ENCODE data around the gene ITPA. TPM values are rescaled to one million over a fixed set of nuclear protein-coding genes. Genes with fewer than 3 reads are reported as not detected.

Gene ITPA
- total and polyA plus RNA-seq, 2 of the 13 experiments (the other 11 are each of a cell fraction or from before 2014, with no cell fraction given), result 60.1 to 103 TPM

- TF ChIP-seq NR0B2 (CRISPR knock-in tag; IDR thresholded peaks at IDR 0.05) (peak; percentile 85), TBX2 (CRISPR knock-in tag; IDR thresholded peaks at IDR 0.05; ENCODE audit: borderline replicate concordance) (peak; percentile 57; the same call in 1 of the 2 replicates), MZF1 (CRISPR knock-in tag; IDR thresholded peaks at IDR 0.05; ENCODE audit: borderline replicate concordance) (no peak; the same call in 1 of the 2 replicates), ATF6 (CRISPR knock-in tag; conservative IDR thresholded peaks at IDR 0.05) (no peak), ZNF275 (CRISPR knock-in tag; IDR thresholded peaks at IDR 0.05; ENCODE audit: borderline replicate concordance) (peak; percentile 51), ZBTB44 (CRISPR knock-in tag; IDR thresholded peaks at IDR 0.05) (peak; percentile 35; the same call in 1 of the 2 replicates), ZSCAN29 (CRISPR knock-in tag; conservative IDR thresholded peaks at IDR 0.05) (peak; percentile 17; the same call in 1 of the 2 replicates), GLI4 (CRISPR knock-in tag; IDR thresholded peaks at IDR 0.05; ENCODE audit: borderline replicate concordance) (0 out of 2 replicates have a peak, but pooled peaks have one; percentile 67), ATF2 (CRISPR knock-in tag; IDR thresholded peaks at IDR 0.05) (no peak), MNT (IDR thresholded peaks at IDR 0.05) (no peak), ZNF20 (CRISPR knock-in tag; IDR thresholded peaks at IDR 0.05) (peak; percentile 82; the same call in 1 of the 2 replicates), ZMAT3 (CRISPR knock-in tag; conservative IDR thresholded peaks at IDR 0.05) (peak; percentile 3; the same call in 1 of the 2 replicates), TFDP2 (CRISPR knock-in tag; IDR thresholded peaks at IDR 0.05) (peak; percentile 40; the same call in 1 of the 2 replicates), NR3C1 (CRISPR knock-in tag; IDR thresholded peaks at IDR 0.05) (peak; percentile 29; the same call in 1 of the 2 replicates)
Observed at GRCh38 chr20:3203315-3204123, 5.8 kb upstream of the ITPA start (continued).

Data from HepG2 (cell line).